NK-92 treated with Interleukin-12 subunit alpha and Interleukin-12 subunit beta, amount 100 ng/mL, for 24 hours (cell line): ENCODE results near the gene BMP6.
"Not testable (repeated sequence)": the region's sequence is repeated elsewhere in the genome, so short reads cannot be mapped to it uniquely, and the experiment has no call there.

Experiments
- DNase-seq: peaks from one replicate; lab custom pipeline; 2025; lab: John Stamatoyannopoulos, UW

Gene BMP6

DNA sequence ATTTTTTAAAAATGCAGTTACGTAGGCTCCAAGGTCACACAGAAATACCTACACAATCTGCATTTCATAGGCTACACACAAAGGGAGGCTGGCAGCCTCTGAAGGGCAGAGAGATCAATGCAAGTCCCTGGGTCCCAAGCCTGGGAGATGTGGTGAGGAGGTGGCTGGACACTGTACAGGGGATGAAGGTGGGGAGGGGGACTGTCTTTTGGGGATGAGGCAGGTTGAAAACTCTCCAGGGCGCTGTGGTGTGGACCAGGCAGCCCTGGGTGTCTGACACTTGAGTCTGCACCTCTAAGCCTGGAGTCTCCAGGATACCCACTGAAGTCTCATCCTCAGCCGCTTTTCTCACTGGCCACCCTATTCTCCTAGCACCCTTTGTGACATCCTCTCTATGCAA lies 160.2 kb downstream of the BMP6 start:
- DNase-seq = no peak

DNA sequence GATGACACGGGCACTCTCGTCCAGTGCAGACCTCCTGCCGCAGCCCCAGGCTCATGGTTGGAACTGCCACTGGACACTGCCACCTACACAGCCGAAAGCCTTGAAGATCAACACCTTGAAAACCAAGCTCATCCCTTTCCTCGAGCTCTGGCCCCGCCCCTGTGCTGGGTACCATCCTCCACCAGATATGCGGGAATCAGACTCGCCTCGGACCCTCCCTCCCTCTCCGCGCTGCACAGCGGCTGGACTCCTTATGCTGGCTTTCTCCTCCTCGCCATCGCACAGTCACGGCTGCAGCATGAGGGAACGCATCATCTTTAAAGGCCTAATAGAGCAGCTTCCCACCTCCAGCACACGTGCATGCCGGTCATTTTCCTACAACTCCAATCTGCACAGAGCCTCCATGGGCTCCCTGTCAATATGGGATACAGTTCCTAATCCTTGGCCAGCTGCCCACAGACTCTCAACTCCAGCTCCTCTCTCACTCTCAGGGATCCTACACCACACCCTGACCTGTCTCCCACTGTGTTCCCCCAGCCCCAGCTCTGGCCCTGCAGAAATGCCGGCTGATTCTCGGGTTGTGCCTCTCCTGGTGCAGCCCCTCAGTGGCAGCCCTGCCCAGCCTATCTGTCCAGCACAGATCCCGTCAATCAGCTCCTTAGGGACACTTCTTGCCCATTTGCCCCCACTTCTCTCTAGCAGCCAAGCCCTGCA lies 161.5 kb downstream of the BMP6 start:
- DNase-seq = no peak

GRCh38 chr6:7888587-7889357 lies 162.9 kb downstream of the BMP6 start:
- no peak for DNase-seq

- no peak for DNase-seq
Measured at GRCh38 chr6:7891078-7891872, 165.4 kb downstream of the BMP6 start.

DNA sequence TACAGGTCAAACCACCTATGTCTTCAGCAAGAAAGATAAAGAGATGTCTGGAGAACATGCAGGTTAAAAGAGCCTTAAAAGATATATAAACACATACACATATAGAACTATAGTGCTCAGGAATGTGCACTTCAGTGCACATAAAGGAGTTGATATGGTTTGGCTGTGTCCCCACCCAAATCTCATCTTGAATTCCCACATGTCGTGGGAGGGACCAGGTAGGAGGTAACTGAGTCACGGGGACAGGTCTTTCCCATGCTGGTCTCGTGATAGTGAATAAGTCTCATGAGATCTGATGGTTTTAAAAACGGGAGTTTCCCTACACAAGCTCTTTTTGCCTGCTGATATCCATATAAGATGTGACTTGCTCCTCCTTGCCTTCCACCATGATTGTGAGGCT lies 166.5 kb downstream of the BMP6 start:
- not testable (repeated sequence) for DNase-seq

DNA sequence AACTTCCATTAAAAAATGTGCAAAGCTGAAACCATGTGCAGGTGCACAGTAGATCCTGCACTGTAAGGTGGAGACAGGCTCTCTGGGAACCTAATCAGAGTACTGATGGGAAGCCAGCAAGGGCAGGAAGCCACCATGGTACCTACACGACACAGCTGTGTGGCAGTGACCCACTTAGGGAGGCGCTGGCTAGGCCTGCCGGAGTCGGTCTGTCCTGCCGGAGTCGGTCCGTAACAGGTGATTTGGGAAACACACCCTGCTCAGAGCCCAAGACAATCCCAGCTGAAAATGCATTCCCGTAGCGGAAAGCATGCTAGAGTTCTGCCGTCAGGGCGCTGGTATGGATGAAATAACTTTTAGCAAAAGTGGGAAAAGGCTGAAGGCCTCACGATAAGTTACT lies 167.4 kb downstream of the BMP6 start:
- no peak for DNase-seq

DNA sequence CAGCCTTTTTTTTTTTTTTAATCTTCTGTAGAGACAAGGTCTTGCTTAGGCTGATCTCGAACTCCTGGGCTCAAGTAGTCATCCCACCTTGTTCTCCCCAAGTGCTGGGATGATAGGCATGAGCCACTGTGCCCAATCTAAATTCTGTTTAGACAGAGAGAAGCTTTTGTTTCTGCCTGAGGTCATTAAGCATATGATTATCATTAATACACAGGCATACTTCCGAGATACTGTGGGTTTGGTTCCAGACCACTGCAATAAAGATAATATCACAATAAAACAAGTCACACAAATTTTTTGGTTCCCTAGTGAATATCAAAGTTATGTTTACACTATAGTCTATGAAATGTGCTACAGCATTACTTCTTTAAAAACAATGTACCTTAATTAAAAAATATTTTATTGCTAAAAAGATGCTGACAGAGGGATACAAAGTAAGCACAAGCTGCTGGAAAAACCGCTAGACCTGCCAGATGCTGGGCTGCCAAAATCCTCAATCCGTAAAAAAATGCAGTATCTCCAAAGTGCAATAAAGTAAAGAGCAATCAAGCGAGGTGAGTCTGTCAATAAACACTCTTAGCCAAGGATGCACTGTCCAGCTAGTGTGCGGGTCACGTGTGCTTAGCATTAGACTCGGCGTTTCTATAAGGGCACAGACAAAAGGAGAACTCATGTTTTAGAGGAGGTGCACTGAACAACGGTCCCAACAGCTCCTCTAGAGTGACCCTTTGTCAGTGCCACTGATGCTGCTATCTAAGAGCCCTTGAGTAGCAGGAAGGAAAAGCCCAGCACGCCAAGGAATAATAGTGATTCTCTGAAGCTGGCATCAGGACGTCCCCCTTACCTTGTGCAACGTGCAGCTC lies 168.6 kb downstream of the BMP6 start:
- no peak for DNase-seq

- DNase-seq = no peak
Measured at GRCh38 chr6:7895125-7895423, 169.2 kb downstream of the BMP6 start.

GRCh38 chr6:7896465-7896987 lies 170.6 kb downstream of the BMP6 start:
- no peak for DNase-seq

DNA sequence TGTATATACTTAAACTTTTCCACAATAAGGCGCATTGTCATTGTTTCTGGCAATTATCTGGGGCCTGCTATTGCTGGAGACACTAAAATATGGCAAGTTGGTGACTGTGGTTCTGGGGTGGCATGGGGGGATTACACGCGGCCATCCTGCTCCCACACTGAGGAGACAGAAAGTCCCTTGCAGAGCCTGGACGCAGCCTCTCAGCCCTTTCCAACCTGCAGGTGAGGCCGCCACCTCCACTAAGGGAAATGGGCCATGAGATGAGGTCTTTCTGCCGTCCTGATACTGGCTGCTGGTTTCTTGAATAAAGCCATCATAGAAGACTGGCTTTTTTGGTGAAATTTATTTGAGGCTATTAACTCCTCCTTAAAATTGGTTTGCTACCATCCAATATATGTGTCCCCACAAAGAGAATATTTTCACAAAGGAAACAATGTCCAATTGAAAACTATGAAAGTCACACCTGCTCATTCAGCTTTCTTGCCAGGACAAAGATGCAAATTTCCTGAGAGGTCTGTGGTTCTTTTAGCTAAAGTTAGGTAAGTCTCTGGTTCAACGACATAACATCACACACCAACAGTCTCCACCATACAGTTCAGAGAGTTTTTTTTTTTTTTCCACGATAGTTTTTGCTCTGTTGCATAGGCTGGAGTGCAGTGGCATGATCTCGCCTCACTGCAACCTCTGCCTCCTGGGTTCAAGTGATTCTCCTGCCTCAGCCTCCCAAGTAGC lies 171.7 kb downstream of the BMP6 start:
- DNase-seq = no peak

- DNase-seq = not testable (repeated sequence)
Measured at GRCh38 chr6:7898193-7898586, 172.3 kb downstream of the BMP6 start.

DNA sequence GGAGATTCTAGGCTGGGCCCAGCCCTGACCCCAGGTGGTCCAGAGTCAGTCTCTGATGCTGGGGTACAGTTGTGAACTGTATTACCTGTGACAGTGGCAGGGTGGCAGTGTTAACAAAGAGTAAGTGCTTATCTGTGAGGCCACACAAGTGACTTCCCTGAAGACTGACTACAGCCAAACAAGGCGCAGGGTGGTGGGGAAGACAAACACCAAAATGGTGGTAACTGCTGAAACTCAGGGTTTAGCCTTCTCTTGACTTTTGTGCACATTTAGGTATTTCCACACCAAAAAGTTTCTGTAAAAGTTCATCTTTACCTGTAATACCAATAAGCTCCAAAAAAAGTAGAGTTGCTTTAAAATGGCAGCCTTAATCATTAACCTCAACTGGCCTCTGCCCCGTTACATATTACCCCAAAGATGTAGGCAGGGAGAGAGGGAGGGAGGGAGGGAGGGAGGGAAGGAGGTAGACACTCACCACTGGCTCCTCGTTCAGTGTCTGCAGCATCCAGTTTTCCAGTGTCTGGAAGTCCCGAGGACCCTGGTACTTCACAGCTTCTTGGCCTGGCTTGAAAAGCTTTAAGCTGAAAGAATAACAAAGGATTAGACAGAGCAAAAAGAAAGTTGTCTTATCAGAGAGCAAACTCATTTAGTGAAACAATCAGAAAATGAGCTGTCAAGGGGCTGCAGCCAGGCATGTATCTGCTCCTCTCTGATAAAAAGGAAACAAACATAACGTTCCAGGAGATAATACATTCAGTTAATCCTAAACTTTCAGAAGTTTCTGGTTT lies 173.4 kb downstream of the BMP6 start:
- no peak for DNase-seq

GRCh38 chr6:7899889-7900213 lies 174.0 kb downstream of the BMP6 start:
- no peak for DNase-seq

DNA sequence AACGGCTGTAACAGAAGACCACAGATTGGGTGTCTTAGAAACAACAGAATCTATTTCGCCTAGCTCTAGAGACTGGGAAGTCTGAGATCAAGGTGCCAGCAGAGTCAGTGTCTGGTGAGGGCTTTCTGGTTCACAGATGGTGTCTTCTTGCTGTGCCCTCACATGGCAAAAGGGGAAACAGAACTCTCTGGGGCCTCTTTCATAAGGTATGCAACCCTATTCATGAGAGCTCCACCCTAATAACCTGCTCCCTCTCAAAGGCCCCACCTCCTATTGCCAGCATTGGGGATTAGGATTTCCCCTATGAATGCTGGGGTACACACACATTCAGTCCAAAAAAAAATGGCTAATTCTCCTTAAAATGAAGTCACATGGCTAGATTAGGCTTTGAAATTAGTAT lies 174.7 kb downstream of the BMP6 start:
- DNase-seq = no peak

- DNase-seq = no peak
Measured at GRCh38 chr6:7901056-7901455, 175.2 kb downstream of the BMP6 start.

- no peak for DNase-seq
Measured at GRCh38 chr6:7901780-7902179, 175.9 kb downstream of the BMP6 start.

- no peak for DNase-seq
Measured at GRCh38 chr6:7902221-7902620, 176.3 kb downstream of the BMP6 start.

- no peak for DNase-seq
Measured at GRCh38 chr6:7902867-7903266, 177.0 kb downstream of the BMP6 start.

GRCh38 chr6:7903673-7904072 lies 177.8 kb downstream of the BMP6 start:
- DNase-seq = no peak

- DNase-seq = no peak
Measured at GRCh38 chr6:7904654-7905319, 178.9 kb downstream of the BMP6 start.
